GM21619 (cell line): Measurements from ENCODE around the gene ATF7IP2.
"Not testable (repeated sequence)": the region's sequence is repeated elsewhere in the genome, so short reads cannot be mapped to it uniquely, and the experiment has no call there.

Experiments used
- ATAC-seq: cut with Tn5 transposase; IDR thresholded peaks from one replicate; pipeline ENCODE4 v1.9.1; 2021; ENCODE audit not compliant: unreplicated experiment

ATF7IP2 gene

GRCh38 chr16:10447289-10447688 is 61.4 kb downstream of the ATF7IP2 start:
- no peak for ATAC-seq

- not testable (repeated sequence) for ATAC-seq
Observed at GRCh38 chr16:10452208-10453158, 66.6 kb downstream of the ATF7IP2 start.

- no peak for ATAC-seq
Observed at GRCh38 chr16:10453159-10453510, 67.3 kb downstream of the ATF7IP2 start.

- ATAC-seq: no peak
Observed at GRCh38 chr16:10465821-10466220, 80.0 kb downstream of the ATF7IP2 start.

- ATAC-seq: no peak
Observed at GRCh38 chr16:10466313-10466712, 80.5 kb downstream of the ATF7IP2 start.

- ATAC-seq: no peak
Observed at GRCh38 chr16:10466861-10467260, 81.0 kb downstream of the ATF7IP2 start.

GRCh38 chr16:10476636-10477035 is 90.8 kb downstream of the ATF7IP2 start:
- ATAC-seq: not testable (repeated sequence)

GRCh38 chr16:10480151-10480550 is 94.3 kb downstream of the ATF7IP2 start:
- no peak for ATAC-seq

GRCh38 chr16:10485159-10485558 is 99.3 kb downstream of the ATF7IP2 start:
- ATAC-seq: no peak

- ATAC-seq: no peak
Observed at GRCh38 chr16:10485698-10486382, 100.0 kb downstream of the ATF7IP2 start.

GRCh38 chr16:10490141-10490540 is 104.3 kb downstream of the ATF7IP2 start:
- no peak for ATAC-seq

- no peak for ATAC-seq
Observed at GRCh38 chr16:10493276-10493675, 107.4 kb downstream of the ATF7IP2 start.

GRCh38 chr16:10494343-10495030 is 108.6 kb downstream of the ATF7IP2 start:
- ATAC-seq: no peak

GRCh38 chr16:10495031-10495345 is 109.1 kb downstream of the ATF7IP2 start:
- no peak for ATAC-seq

- no peak for ATAC-seq
Observed at GRCh38 chr16:10497132-10498101, 111.6 kb downstream of the ATF7IP2 start.

- ATAC-seq: no peak
Observed at GRCh38 chr16:10500582-10500981, 114.7 kb downstream of the ATF7IP2 start.

- ATAC-seq: no peak
Observed at GRCh38 chr16:10501016-10501607, 115.3 kb downstream of the ATF7IP2 start.

GRCh38 chr16:10502776-10503175 is 116.9 kb downstream of the ATF7IP2 start:
- no peak for ATAC-seq

- ATAC-seq: no peak
Observed at GRCh38 chr16:10504404-10504885, 118.6 kb downstream of the ATF7IP2 start.

GRCh38 chr16:10505286-10505685 is 119.4 kb downstream of the ATF7IP2 start:
- ATAC-seq: not testable (repeated sequence)
